LNCaP clone FGC (cell line): ENCODE measurements around the gene TST.

Source experiments
- DNase-seq: peaks from one replicate; pipeline ENCODE4 v3.0.0-alpha.2; 2011; ENCODE audit warnings: low read depth
- H3K4me3 ChIP-seq: 2 replicates; pipeline ENCODE4 v1.5.1; 2011; ENCODE audit warnings: mild to moderate bottlenecking, low read depth, low read length, control low read depth
- TF ChIP-seq, protein P1 (sequence below): IDR thresholded peaks from 2 replicates; pipeline ENCODE4 v1.5.1; 2012; ENCODE audit warnings: mild to moderate bottlenecking; ENCODE audit not compliant: control insufficient read depth, insufficient read depth; ENCODE audit errors: extremely low read depth

The TST gene

GRCh38 chr22:37030560-37031281 is 11.5 kb upstream of the TST start:
- H3K4me3 ChIP-seq: no peak overlapping the region
- DNase-seq: no peak
- TF ChIP-seq, protein P1, sequence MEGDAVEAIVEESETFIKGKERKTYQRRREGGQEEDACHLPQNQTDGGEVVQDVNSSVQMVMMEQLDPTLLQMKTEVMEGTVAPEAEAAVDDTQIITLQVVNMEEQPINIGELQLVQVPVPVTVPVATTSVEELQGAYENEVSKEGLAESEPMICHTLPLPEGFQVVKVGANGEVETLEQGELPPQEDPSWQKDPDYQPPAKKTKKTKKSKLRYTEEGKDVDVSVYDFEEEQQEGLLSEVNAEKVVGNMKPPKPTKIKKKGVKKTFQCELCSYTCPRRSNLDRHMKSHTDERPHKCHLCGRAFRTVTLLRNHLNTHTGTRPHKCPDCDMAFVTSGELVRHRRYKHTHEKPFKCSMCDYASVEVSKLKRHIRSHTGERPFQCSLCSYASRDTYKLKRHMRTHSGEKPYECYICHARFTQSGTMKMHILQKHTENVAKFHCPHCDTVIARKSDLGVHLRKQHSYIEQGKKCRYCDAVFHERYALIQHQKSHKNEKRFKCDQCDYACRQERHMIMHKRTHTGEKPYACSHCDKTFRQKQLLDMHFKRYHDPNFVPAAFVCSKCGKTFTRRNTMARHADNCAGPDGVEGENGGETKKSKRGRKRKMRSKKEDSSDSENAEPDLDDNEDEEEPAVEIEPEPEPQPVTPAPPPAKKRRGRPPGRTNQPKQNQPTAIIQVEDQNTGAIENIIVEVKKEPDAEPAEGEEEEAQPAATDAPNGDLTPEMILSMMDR: no peak

DNA sequence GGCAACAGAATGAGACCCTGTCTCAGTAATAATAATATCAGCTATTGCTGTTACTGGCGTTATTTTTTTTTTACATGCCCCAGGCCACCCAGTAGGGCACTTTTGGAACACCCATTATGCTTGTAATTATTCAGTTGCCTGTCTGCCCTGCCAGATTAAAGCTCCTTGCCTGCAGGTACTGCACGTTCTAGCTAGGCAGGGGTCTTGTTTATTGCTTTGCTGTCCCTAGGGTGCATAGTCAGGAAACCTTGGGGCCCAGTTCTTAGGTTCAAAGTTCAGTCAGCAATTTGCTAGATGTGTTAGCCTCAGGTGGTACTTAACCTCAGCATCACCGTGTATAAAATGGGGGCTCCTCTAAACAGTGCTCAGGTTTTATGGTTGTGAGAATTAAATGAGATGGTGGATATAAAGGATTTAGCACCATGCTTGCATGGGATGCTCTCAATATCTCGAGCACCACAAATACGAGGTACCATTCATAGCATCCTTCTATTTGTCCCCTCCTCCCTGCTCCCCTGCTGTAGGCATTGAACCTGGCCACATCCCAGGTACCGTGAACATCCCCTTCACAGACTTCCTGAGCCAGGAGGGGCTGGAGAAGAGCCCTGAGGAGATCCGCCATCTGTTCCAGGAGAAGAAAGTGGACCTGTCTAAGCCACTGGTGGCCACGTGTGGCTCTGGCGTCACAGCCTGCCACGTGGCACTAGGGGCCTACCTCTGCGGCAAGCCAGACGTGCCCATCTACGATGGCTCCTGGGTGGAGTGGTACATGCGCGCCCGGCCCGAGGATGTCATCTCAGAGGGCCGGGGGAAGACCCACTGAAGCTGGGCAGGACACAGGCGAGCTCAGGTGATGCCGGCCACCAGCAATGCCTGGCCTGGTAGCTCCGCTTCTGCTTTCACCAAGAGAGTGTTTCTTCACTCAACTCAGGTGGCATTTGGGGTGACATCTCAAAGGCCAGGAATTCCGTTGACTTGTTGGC is 9.7 kb upstream of the TST start:
- TF ChIP-seq, protein P1: no peak
- no peak overlapping the region for H3K4me3 ChIP-seq
- no peak for DNase-seq

- DNase-seq: no peak
- TF ChIP-seq, protein P1: no peak
- H3K4me3 ChIP-seq: no peak overlapping the region
These were observed 8.3 kb upstream of the TST start for GRCh38 chr22:37027556-37027955.

- no peak for DNase-seq
- TF ChIP-seq, protein P1: no peak
These were observed 7.1 kb upstream of the TST start for GRCh38 chr22:37026325-37026724.

GRCh38 chr22:37025500-37026070 is 6.3 kb upstream of the TST start:
- no peak overlapping the region for H3K4me3 ChIP-seq
- TF ChIP-seq, protein P1: no peak
- DNase-seq: no peak

More at GRCh38 chr22:37026325-37026724, 7.1 kb upstream of the TST start:
- H3K4me3 ChIP-seq: no peak overlapping the region

- TF ChIP-seq, protein P1: no peak
- H3K4me3 ChIP-seq: no peak overlapping the region
- no peak for DNase-seq
These were observed 5.3 kb upstream of the TST start for GRCh38 chr22:37024339-37025157.
